ENCODE measurements around the gene LCT.
"Not testable (repeated sequence)": the region's sequence is repeated elsewhere in the genome, so short reads cannot be mapped to it uniquely, and the experiment has no call there.

Gene LCT

GRCh38 chr2:135836596-135837270 lies at the start of gene LCT:
TSS of gene LCT (minus strand) at chr2:135837184. CDS start at chr2:135837169, 15 bp downstream.
- in situ Hi-C loops (cut with MboI; ENCODE audit: low sequenced_read_pairs), result no loop called here

GRCh38 chr2:135885709-135886108 lies 48.7 kb upstream of the LCT start:
- in situ Hi-C loops (cut with MboI; ENCODE audit: low sequenced_read_pairs), result no loop called here

- in situ Hi-C loops (cut with MboI; ENCODE audit: low sequenced_read_pairs), result no loop called here
These were observed 45.4 kb upstream of the LCT start for GRCh38 chr2:135882415-135882814.

GRCh38 chr2:135876770-135877169 lies 39.8 kb upstream of the LCT start:
- in situ Hi-C loops (cut with MboI; ENCODE audit: low sequenced_read_pairs), result not testable (repeated sequence)

- in situ Hi-C loops (cut with MboI; ENCODE audit: low sequenced_read_pairs), result no loop called here
These were observed 39.2 kb upstream of the LCT start, which contains the start of gene MCM6 for GRCh38 chr2:135876066-135876711. TSS of gene MCM6 (minus strand) at chr2:135876443. CDS start at chr2:135876365, 78 bp downstream.

- in situ Hi-C loops (cut with MboI; ENCODE audit: low sequenced_read_pairs), result no loop called here
These were observed 38.6 kb upstream of the LCT start for GRCh38 chr2:135875491-135876065.

GRCh38 chr2:135874777-135875365 lies 37.9 kb upstream of the LCT start:
- in situ Hi-C loops (cut with MboI; ENCODE audit: low sequenced_read_pairs), result no loop called here

- in situ Hi-C loops (cut with MboI; ENCODE audit: low sequenced_read_pairs), result no loop called here
These were observed 33.6 kb upstream of the LCT start for GRCh38 chr2:135870571-135870970.

- in situ Hi-C loops (cut with MboI; ENCODE audit: low sequenced_read_pairs), result no loop called here
These were observed 26.2 kb upstream of the LCT start for GRCh38 chr2:135863233-135863632.

GRCh38 chr2:135862718-135863117 lies 25.7 kb upstream of the LCT start:
- in situ Hi-C loops (cut with MboI; ENCODE audit: low sequenced_read_pairs), result no loop called here

- in situ Hi-C loops (cut with MboI; ENCODE audit: low sequenced_read_pairs), result no loop called here
These were observed 16.4 kb upstream of the LCT start for GRCh38 chr2:135853401-135853800.

- in situ Hi-C loops (cut with MboI; ENCODE audit: low sequenced_read_pairs), result no loop called here
These were observed 14.9 kb upstream of the LCT start for GRCh38 chr2:135851858-135852257.

- in situ Hi-C loops (cut with MboI; ENCODE audit: low sequenced_read_pairs), result no loop called here
These were observed 14.1 kb upstream of the LCT start for GRCh38 chr2:135850892-135851668.

- in situ Hi-C loops (cut with MboI; ENCODE audit: low sequenced_read_pairs), result no loop called here
These were observed 12.1 kb upstream of the LCT start for GRCh38 chr2:135849087-135849486.

- in situ Hi-C loops (cut with MboI; ENCODE audit: low sequenced_read_pairs), result no loop called here
These were observed 9.0 kb upstream of the LCT start for GRCh38 chr2:135845997-135846396.

- in situ Hi-C loops (cut with MboI; ENCODE audit: low sequenced_read_pairs), result no loop called here
These were observed 8.3 kb upstream of the LCT start for GRCh38 chr2:135845257-135845656.

- in situ Hi-C loops (cut with MboI; ENCODE audit: low sequenced_read_pairs), result no loop called here
These were observed 7.4 kb upstream of the LCT start for GRCh38 chr2:135844301-135844895.

GRCh38 chr2:135843671-135844070 lies 6.7 kb upstream of the LCT start:
- in situ Hi-C loops (cut with MboI; ENCODE audit: low sequenced_read_pairs), result no loop called here

GRCh38 chr2:135840601-135841000 lies 3.6 kb upstream of the LCT start:
- in situ Hi-C loops (cut with MboI; ENCODE audit: low sequenced_read_pairs), result no loop called here

- in situ Hi-C loops (cut with MboI; ENCODE audit: low sequenced_read_pairs), result no loop called here
These were observed 2.7 kb upstream of the LCT start for GRCh38 chr2:135839713-135840112.

GRCh38 chr2:135838502-135838901 lies 1.5 kb upstream of the LCT start:
- in situ Hi-C loops (cut with MboI; ENCODE audit: low sequenced_read_pairs), result no loop called here

All from HL-60/S4 treated with phorbol 12-myristate 13-acetate at 8.2 ng/mL for 4 days and 3 days (cell line).